Measurements from ENCODE around the gene CHD1. TPM values are rescaled to one million over a fixed set of nuclear protein-coding genes. Genes with fewer than 3 reads are reported as not detected.
A peak's percentile ranks its signal among the peaks of the same experiment; 100 is the strongest.

CHD1 gene
- total RNA-seq, 6 experiments from 2014 or later = 11.0 to 26.2 (median 15.2) TPM

GRCh38 chr5:98933445-98934072 lies 4.8 kb upstream of the CHD1 start:
- Histone ChIP-seq H3K36me3 (no peaks in the 10 kb centered on the region), H3K4me3 (no peak overlapping the region), H3K27me3 (no peaks in the 10 kb centered on the region), H3K27ac (peak overlapping the region in 2 of 3 donors; percentile 10 to 26), H3K9me3 (no peaks in the 10 kb centered on the region), H3K4me1 (peaks cover 2 to 30% (median 3%) of the 10 kb centered on the region in 4 donors)
- WGBS (ENCODE audit: insufficient coverage, low coverage, low lambda C conversion rate, missing lambda C conversion rate) = 37% methylated on average over 5 of the region's 5 CpGs
- ATAC-seq = no peak
- no peak for DNase-seq
- no peak for TF ChIP-seq POLR2A (IDR thresholded peaks at IDR 0.05)
- TF ChIP-seq, protein P1, sequence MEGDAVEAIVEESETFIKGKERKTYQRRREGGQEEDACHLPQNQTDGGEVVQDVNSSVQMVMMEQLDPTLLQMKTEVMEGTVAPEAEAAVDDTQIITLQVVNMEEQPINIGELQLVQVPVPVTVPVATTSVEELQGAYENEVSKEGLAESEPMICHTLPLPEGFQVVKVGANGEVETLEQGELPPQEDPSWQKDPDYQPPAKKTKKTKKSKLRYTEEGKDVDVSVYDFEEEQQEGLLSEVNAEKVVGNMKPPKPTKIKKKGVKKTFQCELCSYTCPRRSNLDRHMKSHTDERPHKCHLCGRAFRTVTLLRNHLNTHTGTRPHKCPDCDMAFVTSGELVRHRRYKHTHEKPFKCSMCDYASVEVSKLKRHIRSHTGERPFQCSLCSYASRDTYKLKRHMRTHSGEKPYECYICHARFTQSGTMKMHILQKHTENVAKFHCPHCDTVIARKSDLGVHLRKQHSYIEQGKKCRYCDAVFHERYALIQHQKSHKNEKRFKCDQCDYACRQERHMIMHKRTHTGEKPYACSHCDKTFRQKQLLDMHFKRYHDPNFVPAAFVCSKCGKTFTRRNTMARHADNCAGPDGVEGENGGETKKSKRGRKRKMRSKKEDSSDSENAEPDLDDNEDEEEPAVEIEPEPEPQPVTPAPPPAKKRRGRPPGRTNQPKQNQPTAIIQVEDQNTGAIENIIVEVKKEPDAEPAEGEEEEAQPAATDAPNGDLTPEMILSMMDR (IDR thresholded peaks at IDR 0.05) = no peak
- intact Hi-C loops (cut with DNase I) = no loop called here

DNA sequence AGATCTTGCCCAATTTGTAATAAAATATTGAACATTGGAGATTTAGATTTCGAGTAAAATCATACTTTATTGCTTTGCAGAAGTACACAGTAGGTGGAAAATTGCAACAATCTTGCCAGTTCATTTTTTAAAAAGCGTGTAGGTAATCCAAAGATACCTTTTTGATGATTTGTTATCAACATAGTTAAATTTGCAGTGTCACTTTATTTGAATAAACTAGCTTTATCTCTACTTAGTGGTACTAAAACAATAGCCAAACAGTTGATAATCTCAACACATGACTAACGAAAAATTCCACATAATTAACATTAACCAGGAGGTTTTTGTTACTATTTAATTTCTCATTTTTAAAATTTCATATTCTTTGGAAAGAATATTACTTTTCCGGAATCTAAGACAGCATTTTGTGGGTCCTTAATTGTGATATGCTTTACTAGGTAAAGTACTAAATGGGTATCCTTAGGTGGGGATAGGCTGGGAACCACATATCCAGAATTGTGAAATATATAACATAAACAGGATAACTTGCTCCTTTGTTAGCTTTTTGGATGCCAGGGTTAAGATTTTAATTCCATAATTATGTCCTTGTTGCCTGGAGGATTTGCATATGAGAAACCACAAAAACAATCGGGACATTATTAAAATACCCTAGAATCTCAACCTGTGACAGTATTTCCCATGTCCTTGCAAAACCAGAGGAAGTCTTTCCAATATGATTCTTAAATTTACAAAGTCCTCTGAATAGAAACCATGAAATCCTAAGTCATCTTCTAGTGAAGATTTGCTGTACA lies 2.4 kb upstream of the CHD1 start:
- peaks cover 2 to 45% (median 7%) of the 10 kb centered on the region in 4 donors for H3K4me1 ChIP-seq
- DNase-seq (no peak), ATAC-seq (no peak)
- peak overlapping the region in 1 of 3 donors; percentile 100 for H3K27ac ChIP-seq
- no peaks in the 10 kb centered on the region for H3K36me3 ChIP-seq
- no peaks in the 10 kb centered on the region for H3K9me3 ChIP-seq
- intact Hi-C loops (cut with DNase I) = no loop called here
- no peak overlapping the region for H3K4me3 ChIP-seq
- 70% methylated on average over 5 of the region's 5 CpGs for WGBS (ENCODE audit: insufficient coverage, low coverage, low lambda C conversion rate, missing lambda C conversion rate)
- TF ChIP-seq, protein P1 (IDR thresholded peaks at IDR 0.05) = no peak
- TF ChIP-seq POLR2A (IDR thresholded peaks at IDR 0.05) = no peak
- no peaks in the 10 kb centered on the region for H3K27me3 ChIP-seq

DNA sequence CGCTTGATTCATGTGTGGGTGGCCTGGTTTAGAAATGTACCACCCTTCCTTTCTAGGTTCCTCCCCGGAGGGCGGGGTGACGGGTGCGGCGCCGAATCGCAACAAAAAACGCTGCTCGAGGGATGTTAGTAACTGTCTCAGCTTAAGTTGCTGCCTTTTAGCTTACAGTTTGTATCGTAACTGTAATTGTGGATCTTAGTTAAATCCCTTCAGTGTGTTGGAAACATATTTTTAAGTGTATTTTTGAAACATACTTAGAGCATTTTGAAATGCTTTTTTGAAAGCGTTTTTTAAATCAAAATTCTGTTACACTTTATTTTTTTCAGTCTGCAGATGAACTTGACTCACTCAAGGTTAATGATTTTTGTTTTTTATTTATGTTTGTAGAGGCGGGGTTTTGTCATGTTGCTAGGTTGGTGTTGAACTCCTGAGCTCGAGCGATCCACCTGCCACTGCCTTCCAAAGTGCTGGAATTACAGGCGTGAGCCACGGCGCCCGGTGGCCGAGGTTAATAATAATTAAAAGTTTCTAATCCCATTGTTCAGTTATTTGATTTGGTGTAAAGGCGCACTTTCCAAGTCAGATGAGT lies 997 bp upstream of the CHD1 start:
- 4% methylated on average over 20 of the region's 21 CpGs for WGBS (ENCODE audit: insufficient coverage, low coverage, low lambda C conversion rate, missing lambda C conversion rate)
- Histone ChIP-seq H3K27me3 (no peaks in the 10 kb centered on the region), H3K27ac (peak overlapping the region; percentile 100), H3K4me3 (peak overlapping the region; percentile 71 to 77 (median 71)), H3K4me1 (peaks cover 2 to 45% (median 7%) of the 10 kb centered on the region in 4 donors), H3K9me3 (no peaks in the 10 kb centered on the region), H3K36me3 (peaks cover 0 to 10% (median 0%) of the 10 kb centered on the region in 4 donors)
- intact Hi-C loops (cut with DNase I) = no loop called here
- no peak for DNase-seq
- ATAC-seq = peak in 1 of 4 donors; percentile 83
- TF ChIP-seq, protein P1 (IDR thresholded peaks at IDR 0.05) = no peak
- TF ChIP-seq POLR2A (IDR thresholded peaks at IDR 0.05) = no peak

GRCh38 chr5:98927989-98928872 lies 576 bp downstream of the CHD1 start:
- H3K9me3 ChIP-seq = no peaks in the 10 kb centered on the region
- H3K4me1 ChIP-seq = peaks cover 2 to 40% (median 5%) of the 10 kb centered on the region in 4 donors
- peak; percentile 23 to 59 (median 39) for ATAC-seq
- peak overlapping the region; percentile 71 to 77 (median 71) for H3K4me3 ChIP-seq
- peak overlapping the region; percentile 96 to 100 (median 100) for H3K27ac ChIP-seq
- peaks cover 0 to 24% (median 6%) of the 10 kb centered on the region in 4 donors for H3K36me3 ChIP-seq
- intact Hi-C loops (cut with DNase I) = no loop called here
- H3K27me3 ChIP-seq = no peaks in the 10 kb centered on the region
- DNase-seq = peak; percentile 72 to 83 (median 79)
- WGBS (ENCODE audit: insufficient coverage, low coverage, low lambda C conversion rate, missing lambda C conversion rate) = 1% methylated on average over 26 of the region's 106 CpGs
- no peak for TF ChIP-seq POLR2A (IDR thresholded peaks at IDR 0.05)
- TF ChIP-seq, protein P1 (IDR thresholded peaks at IDR 0.05) = no peak
